GM21737 (cell line): ENCODE results near the gene KLHL40.

Source experiments
- ATAC-seq: cut with Tn5 transposase; IDR thresholded peaks from one replicate; pipeline ENCODE4 v1.9.1; 2021; ENCODE audit warnings: mild to moderate bottlenecking, moderate library complexity; ENCODE audit not compliant: unreplicated experiment

KLHL40 gene

DNA sequence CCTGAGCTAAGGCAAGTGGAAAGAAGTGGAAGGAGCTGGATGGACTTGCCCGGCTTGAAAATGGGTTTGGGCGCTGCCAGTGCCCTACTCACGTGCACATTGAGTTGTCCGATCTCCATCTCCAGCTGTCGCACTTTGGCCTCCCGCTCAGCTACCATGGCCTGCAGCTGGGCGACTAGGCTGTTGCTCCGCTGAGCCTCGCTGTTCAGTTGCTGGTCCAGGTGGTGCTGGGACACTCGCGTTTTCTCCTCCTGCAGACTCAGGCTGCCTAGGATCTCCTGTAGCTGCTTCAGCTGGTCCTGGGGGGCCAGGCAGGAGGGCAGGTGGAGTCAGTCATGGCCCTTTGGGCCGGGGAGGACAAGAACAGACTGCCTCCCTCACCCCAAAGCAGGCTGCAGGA lies 50.3 kb downstream of the KLHL40 start:
- ATAC-seq: no peak

- ATAC-seq: no peak
Measured at GRCh38 chr3:42736081-42736480, 50.7 kb downstream of the KLHL40 start.

GRCh38 chr3:42736531-42736930 lies 51.2 kb downstream of the KLHL40 start:
- no peak for ATAC-seq

DNA sequence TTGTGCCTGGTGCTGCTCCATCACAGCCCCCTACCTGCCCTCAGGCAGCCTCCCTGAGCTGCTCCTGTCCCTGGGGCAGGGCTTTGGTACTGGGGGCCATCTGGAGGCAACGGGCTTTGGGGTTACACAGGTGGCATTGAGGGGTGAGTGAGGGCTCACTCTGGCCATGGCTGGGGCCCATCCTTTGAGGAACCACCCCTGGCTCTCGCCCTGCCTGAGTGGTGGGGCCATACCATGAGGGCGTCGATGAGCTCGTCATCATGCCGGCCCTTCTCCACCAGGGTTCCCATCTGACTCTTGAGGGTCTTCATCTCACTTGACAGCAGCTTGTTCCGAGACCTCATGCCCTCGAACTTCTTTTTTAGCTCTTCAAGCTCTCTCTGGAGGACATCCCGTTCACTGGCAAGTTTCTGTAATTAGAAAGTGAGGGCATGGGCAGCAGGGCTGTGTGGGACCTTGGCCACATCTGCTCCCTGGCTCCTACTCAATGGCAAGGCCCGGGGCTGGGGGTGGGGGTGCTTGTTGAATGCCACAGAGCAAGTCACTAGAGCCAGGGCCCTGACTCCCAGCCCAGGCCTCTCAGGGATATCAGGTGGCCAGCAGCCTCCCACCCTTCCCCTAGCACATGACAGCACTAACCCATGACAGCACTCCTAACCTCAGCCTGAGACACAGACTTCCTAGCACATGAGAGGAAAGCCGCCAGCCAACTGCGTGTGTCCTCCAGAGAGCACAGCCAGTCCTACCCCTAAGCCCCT lies 54.2 kb downstream of the KLHL40 start:
- no peak for ATAC-seq

DNA sequence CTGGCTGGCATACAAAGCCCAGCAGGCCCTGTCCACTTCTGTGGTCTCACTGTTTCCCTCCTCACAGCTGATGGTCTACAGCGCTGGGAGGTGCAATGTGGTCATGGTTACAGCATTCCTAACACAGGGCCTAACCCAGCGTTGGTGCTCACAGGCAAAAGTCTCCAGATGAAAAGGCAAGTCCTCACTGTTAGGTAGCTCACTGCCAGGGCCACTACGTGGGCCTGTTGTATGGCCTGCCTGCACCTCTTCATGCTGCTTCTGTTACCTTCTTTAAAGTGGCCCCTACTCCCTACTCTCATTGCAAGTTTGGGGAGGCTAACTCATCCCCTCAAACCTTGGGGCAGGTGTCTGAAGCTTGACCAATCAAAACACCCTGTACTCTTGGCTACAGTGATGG lies 56.5 kb downstream of the KLHL40 start:
- no peak for ATAC-seq
